Stimulated activated CD4-positive, alpha-beta T cell treated with anti-CD3 and anti-CD28 coated beads, Interleukin-4, amount 100 ng/mL, for 48 hours (primary cell): ENCODE results near the gene ANKRD11.

Source experiments
- DNase-seq, 2 donors: peaks; one replicate each; pipeline ENCODE4 v3.0.0-alpha.2; 2020; ENCODE audit warnings: low read depth in 2 of 2

Gene ANKRD11

GRCh38 chr16:89243664-89244063 lies 246.7 kb downstream of the ANKRD11 start:
- DNase-seq: no peak

GRCh38 chr16:89242795-89243200 lies 247.6 kb downstream of the ANKRD11 start:
- no peak for DNase-seq

GRCh38 chr16:89241187-89242007 lies 249.0 kb downstream of the ANKRD11 start:
- DNase-seq: peak; percentile 55 to 62

GRCh38 chr16:89237733-89238132 lies 252.6 kb downstream of the ANKRD11 start:
- DNase-seq: no peak

GRCh38 chr16:89233678-89234490 lies 256.5 kb downstream of the ANKRD11 start:
- no peak for DNase-seq

- DNase-seq: no peak
Measured at GRCh38 chr16:89232107-89232506, 258.3 kb downstream of the ANKRD11 start.

- DNase-seq: no peak
Measured at GRCh38 chr16:89230255-89230654, 260.1 kb downstream of the ANKRD11 start.

- no peak for DNase-seq
Measured at GRCh38 chr16:89224665-89225064, 265.7 kb downstream of the ANKRD11 start.

GRCh38 chr16:89222931-89223330 lies 267.4 kb downstream of the ANKRD11 start:
- DNase-seq: no peak

- no peak for DNase-seq
Measured at GRCh38 chr16:89221604-89222003, 268.8 kb downstream of the ANKRD11 start.

- DNase-seq: no peak
Measured at GRCh38 chr16:89219365-89219764, 271.0 kb downstream of the ANKRD11 start.
